NT2/D1 (cell line): ENCODE measurements around the gene NLRX1.

ENCODE experiments used
- SUZ12 ChIP-seq: IDR thresholded peaks from 2 replicates; pipeline ENCODE4 v1.6.1; 2011; ENCODE audit not compliant: insufficient read length, insufficient read depth; ENCODE audit errors: extremely low read depth
- YY1 ChIP-seq: IDR thresholded peaks from 2 replicates; pipeline ENCODE4 v1.6.1; 2011; ENCODE audit not compliant: insufficient read length, insufficient read depth
- ZNF274 ChIP-seq: IDR thresholded peaks from 2 replicates; pipeline ENCODE4 v1.6.1; 2011; ENCODE audit warnings: mild to moderate bottlenecking, low read depth, low read length

DNA sequence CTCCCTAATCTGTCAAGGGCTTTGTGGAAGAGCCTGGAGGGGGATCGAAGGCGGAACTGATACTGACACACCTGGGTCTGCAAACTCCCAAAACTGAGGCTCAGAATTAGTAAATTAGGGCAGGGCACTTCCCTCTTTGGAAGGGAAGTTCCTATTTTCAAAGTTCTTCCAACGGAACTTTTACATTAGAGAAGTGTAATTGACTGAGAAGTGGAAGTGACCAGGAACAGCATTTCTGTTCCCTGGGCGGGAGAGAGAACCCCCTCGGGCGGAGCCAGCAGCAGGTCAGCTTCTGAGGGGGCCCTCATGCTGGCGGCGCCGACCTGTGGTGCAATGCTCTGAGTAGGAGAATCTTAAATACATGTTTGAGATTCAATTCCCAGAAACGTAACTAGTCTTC, 36.6 kb downstream of the NLRX1 start:
- TF ChIP-seq ZNF274 (no peak), SUZ12 (no peak), YY1 (no peak)
